Stomach (tissue), 9 donors: ENCODE measurements around the gene CD209. TPM values are rescaled to one million over a fixed set of nuclear protein-coding genes. Genes with fewer than 3 reads are reported as not detected.

Experiments used
- DNase-seq, 2 donors: peaks; one replicate each; pipeline versions ENCODE4 v3.0.0 to v3.0.0-alpha.2; 2013 to 2019
- H3K27ac ChIP-seq, 5 donors: fragments of 200-600 bp in 4 of 5; sonication (generic) in 4 of 5; one replicate each; pipeline ENCODE4 v1.5.1; 2013 to 2019; ENCODE audit warnings: mild to moderate bottlenecking in 1 of 5, moderate library complexity in 1 of 5
- H3K27me3 ChIP-seq, 3 donors: fragments of 200-600 bp; sonication (generic); one replicate each; pipeline ENCODE4 v1.5.1; 2017 to 2019; ENCODE audit warnings: mixed run types in 1 of 3
- H3K36me3 ChIP-seq, 4 donors: fragments of 200-600 bp; sonication (generic); 1 replicate in 3 of 4; 2 replicates in 1 of 4; pipeline ENCODE4 v1.5.1; 2016 to 2019
- H3K4me1 ChIP-seq, 4 donors: fragments of 200-600 bp; sonication (generic); one replicate each; pipeline ENCODE4 v1.5.1; 2016 to 2019
- H3K4me3 ChIP-seq, 4 donors: fragments of 200-600 bp; sonication (generic) in 3 of 4; one replicate each; pipeline ENCODE4 v1.5.1; 2016 to 2019; ENCODE audit warnings: mild to moderate bottlenecking in 1 of 4
- H3K9me3 ChIP-seq, 4 donors: fragments of 200-600 bp; sonication (generic); one replicate each; pipeline ENCODE4 v1.5.1; 2016 to 2019
- CTCF ChIP-seq, 7 experiments: fragments of 450-650 bp in 4 of 7; fragments of 200-600 bp in 3 of 7; sonication (generic) in 3 of 7; IDR thresholded peaks; one replicate each; pipeline ENCODE4 v1.5.1; 2016 to 2019; ENCODE audit warnings: antibody characterized with exemption in 7 of 7, control low read depth in 2 of 7, mild to moderate bottlenecking in 1 of 7
- EP300 ChIP-seq: sonication (generic); formaldehyde crosslinking; IDR thresholded peaks from one replicate; pipeline ENCODE4 v1.6.1; 2017; ENCODE audit warnings: antibody characterized with exemption
- POLR2A ChIP-seq, 4 donors: fragments of 450-650 bp; IDR thresholded peaks; one replicate each; pipeline ENCODE4 v1.6.1; 2016; ENCODE audit warnings: antibody characterized with exemption in 4 of 4, control low read depth in 2 of 4, mild to moderate bottlenecking in 1 of 4, moderate library complexity in 1 of 4
- POLR2AphosphoS5 ChIP-seq, 3 donors: sonication (generic); formaldehyde crosslinking; IDR thresholded peaks; one replicate each; pipeline ENCODE4 v1.6.1; 2016; ENCODE audit warnings: antibody characterized with exemption in 3 of 3
- WGBS, 5 donors: extraction: QIAGEN DNeasy Blood & Tissue Kit in 3 of 5; methylation state at CpG; one replicate each; pipeline versions ENCODE4 v1.1.5 to v1.1.7; 2013 to 2018; 5-methylcytosine and 5-hydroxymethylcytosine counted together
- intact Hi-C: fragments of 100-400 bp; cut with DNase I; formaldehyde crosslinking; loops from one replicate; pipeline ENCODE4 v1.15.1; 2023; ENCODE audit warnings: low total_unique reads
- polyA plus RNA-seq, 3 donors: library from polyadenylated mRNA; stranded (reverse); fragments of 200-250 nt; gene quantifications; one replicate each; pipeline ENCODE4 v1.2.3, GENCODE V29; 2013
- total RNA-seq, 5 donors: library from RNA; depleted of rRNA; stranded (reverse); fragments of >200 nt; gene quantifications; one replicate each; pipeline versions ENCODE4 v1.1.0 to v1.2.3, GENCODE V29; 2014 to 2016
- donor health status: healthy with polysubstance abuse.
- donor health status: Bipolar disorder and iron deficiency.
- donor health status: healthy.

Gene CD209
- total and polyA plus RNA-seq, 8 donors = 0.38 to 51.9 (median 3.7) TPM

- Histone ChIP-seq H3K4me1 (no peaks in the 10 kb centered on the region), H3K36me3 (no peaks in the 10 kb centered on the region), H3K9me3 (peaks cover 0 to 16% (median 5%) of the 10 kb centered on the region in 4 donors), H3K27ac (no peak overlapping the region), H3K27me3 (peaks cover 0 to 37% (median 0%) of the 10 kb centered on the region in 3 donors), H3K4me3 (no peak overlapping the region)
- WGBS, 5 donors = 47 to 72% (median 56%) methylated on average over 8 of the region's 8 CpGs
- intact Hi-C loops = no loop called here
- no peak for TF ChIP-seq CTCF (IDR thresholded peaks at IDR 0.05)
- no peak for DNase-seq
Measured at GRCh38 chr19:7718668-7719067, 28.7 kb downstream of the CD209 start.

GRCh38 chr19:7716762-7717161 lies 30.6 kb downstream of the CD209 start:
- 74 to 84% (median 79%) methylated on average over 1 of the region's 1 CpG for WGBS, 5 donors
- Histone ChIP-seq H3K27ac (no peak overlapping the region), H3K4me1 (no peaks in the 10 kb centered on the region), H3K27me3 (peaks cover 0 to 19% (median 0%) of the 10 kb centered on the region in 3 donors), H3K9me3 (peaks cover 0 to 16% (median 5%) of the 10 kb centered on the region in 4 donors), H3K36me3 (no peaks in the 10 kb centered on the region), H3K4me3 (no peak overlapping the region)
- DNase-seq = no peak
- intact Hi-C loops = no loop called here
- no peak for TF ChIP-seq EP300

- H3K9me3 ChIP-seq = peaks cover 0 to 16% (median 5%) of the 10 kb centered on the region in 4 donors
- TF ChIP-seq POLR2A (IDR thresholded peaks at IDR 0.05) (no peak), CTCF (IDR thresholded peaks at IDR 0.05) (no peak), POLR2AphosphoS5 (IDR thresholded peaks at IDR 0.05) (no peak), EP300 (no peak)
- no peak overlapping the region for H3K4me3 ChIP-seq
- H3K27ac ChIP-seq = no peak overlapping the region
- intact Hi-C loops = no loop called here
- WGBS, 5 donors = 62 to 84% (median 75%) methylated on average over 1 of the region's 1 CpG
- no peaks in the 10 kb centered on the region for H3K4me1 ChIP-seq
- no peak for DNase-seq
- H3K36me3 ChIP-seq = no peaks in the 10 kb centered on the region
- H3K27me3 ChIP-seq = peaks cover 0 to 16% (median 0%) of the 10 kb centered on the region in 3 donors
Measured at GRCh38 chr19:7715671-7716070, 31.7 kb downstream of the CD209 start.

GRCh38 chr19:7710616-7711015 lies 36.7 kb downstream of the CD209 start:
- H3K4me1 ChIP-seq = peaks cover 0 to 5% (median 0%) of the 10 kb centered on the region in 4 donors
- H3K36me3 ChIP-seq = no peaks in the 10 kb centered on the region
- H3K27ac ChIP-seq = no peak overlapping the region
- H3K9me3 ChIP-seq = peaks cover 0 to 3% (median 0%) of the 10 kb centered on the region in 4 donors
- no peak overlapping the region for H3K4me3 ChIP-seq
- WGBS, 5 donors = 67 to 83% (median 79%) methylated on average over 5 of the region's 5 CpGs
- no peak for DNase-seq
- H3K27me3 ChIP-seq = peaks cover 0 to 4% (median 0%) of the 10 kb centered on the region in 3 donors
- intact Hi-C loops = no loop called here
- TF ChIP-seq POLR2A (IDR thresholded peaks at IDR 0.05) = no peak
- no peak for TF ChIP-seq POLR2AphosphoS5 (IDR thresholded peaks at IDR 0.05)
- no peak for TF ChIP-seq EP300
- no peak for TF ChIP-seq CTCF (IDR thresholded peaks at IDR 0.05)

- DNase-seq = no peak
- H3K4me3 ChIP-seq = no peak overlapping the region
Measured at GRCh38 chr19:7709932-7710460, 37.3 kb downstream of the CD209 start.

More at GRCh38 chr19:7709932-7710460, 37.3 kb downstream of the CD209 start:
- Histone ChIP-seq H3K27me3 (peaks cover 0 to 9% (median 0%) of the 10 kb centered on the region in 3 donors), H3K9me3 (no peaks in the 10 kb centered on the region), H3K4me1 (peaks cover 0 to 9% (median 0%) of the 10 kb centered on the region in 4 donors), H3K36me3 (no peaks in the 10 kb centered on the region), H3K27ac (no peak overlapping the region)
- intact Hi-C loops = no loop called here
- WGBS, 5 donors = 64 to 77% (median 76%) methylated on average over 8 to 10 of the region's 10 CpGs
- no peak for TF ChIP-seq EP300
- TF ChIP-seq POLR2AphosphoS5 (IDR thresholded peaks at IDR 0.05) = no peak
- TF ChIP-seq POLR2A (IDR thresholded peaks at IDR 0.05) = no peak
- no peak for TF ChIP-seq CTCF (IDR thresholded peaks at IDR 0.05)
